DMS 273 (cell line): ENCODE results near the gene SCGB1C1.
"Not testable (repeated sequence)": the region's sequence is repeated elsewhere in the genome, so short reads cannot be mapped to it uniquely, and the experiment has no call there.

ENCODE experiments used
- DNase-seq: peaks from one replicate; lab custom pipeline; 2025; ENCODE audit not compliant: unreplicated experiment; lab: John Stamatoyannopoulos, UW

The SCGB1C1 gene

GRCh38 chr11:236774-237767 lies 44.2 kb downstream of the SCGB1C1 start, which contains the start of gene PSMD13:
TSS of gene PSMD13 (plus strand) at chr11:236976. CDS start at chr11:237050, 74 bp downstream.
- DNase-seq, result peak; percentile 92

GRCh38 chr11:238346-238745 lies 45.5 kb downstream of the SCGB1C1 start:
- DNase-seq, result not testable (repeated sequence)

GRCh38 chr11:240315-240714 lies 47.4 kb downstream of the SCGB1C1 start:
- DNase-seq, result no peak

- no peak for DNase-seq
Measured at GRCh38 chr11:241634-242033, 48.8 kb downstream of the SCGB1C1 start.
